HCT116 (cell line): Measurements from ENCODE around the gene GPI. TPM values are rescaled to one million over a fixed set of nuclear protein-coding genes. Genes with fewer than 3 reads are reported as not detected.
"Not testable (repeated sequence)": the region's sequence is repeated elsewhere in the genome, so short reads cannot be mapped to it uniquely, and the experiment has no call there.

Experiments used
- ATAC-seq: fragments of 200-7000 bp; cut with Tn5 transposase; 2 replicates; pipeline ENCODE4 v1.9.1; 2020; ENCODE audit warnings: mild to moderate bottlenecking, moderate library complexity
- BruUV-seq: library from RNA; stranded (reverse); fragments of 400-500 nt; replicated peaks from 2 replicates; lab custom pipeline; 2021; lab: Mats Ljungman, UMichigan
- CTCF ChIA-PET: fragments of 300-600 bp; sonication (Branson Sonifier 250); formaldehyde crosslinking; loops from one replicate; lab custom pipeline; 2021; ENCODE audit warnings: antibody characterized with exemption; lab: Charles Lee
- POLR2A ChIA-PET: fragments of 300-600, 350-600 bp; sonication (Branson Sonifier 250); formaldehyde crosslinking; loops from one replicate; lab custom pipeline; 2021; ENCODE audit warnings: antibody characterized with exemption; lab: Charles Lee
- RAD21 ChIA-PET, 2 experiments: fragments of 300-600 bp; sonication (Branson Sonifier 250); formaldehyde crosslinking; loops; one replicate each; lab custom pipeline; 2023; ENCODE audit warnings: low total read pairs in 2 of 2; ENCODE audit not compliant: uncharacterized antibody in 2 of 2, unreplicated experiment in 2 of 2, low non-redundant PET in 1 of 2; lab: Charles Lee
- DNase-seq: peaks from one replicate; pipeline ENCODE4 v3.0.0-alpha.2; 2010; ENCODE audit warnings: low read depth, low spot score
- H2AFZ ChIP-seq: fragments of 200-600 bp; shearing (Covaris generic), sonication (generic); 2 replicates; pipeline ENCODE4 v1.6.1; 2017; ENCODE audit warnings: low read depth, mixed run types, mixed read lengths, antibody characterized with exemption, low read length; ENCODE audit not compliant: poor library complexity, severe bottlenecking
- H3K27ac ChIP-seq: 2 replicates; pipeline ENCODE4 v1.5.1; 2012; ENCODE audit warnings: low read depth, low read length
- H3K27me3 ChIP-seq: fragments of 200-600 bp; sonication (generic); 2 replicates; pipeline ENCODE4 v1.6.1; 2016; ENCODE audit warnings: mixed run types, low read length, mixed read lengths; ENCODE audit not compliant: insufficient read depth
- H3K36me3 ChIP-seq, 2 experiments: fragments of 200-500 bp in 1 of 2; fragments of 200-600 bp in 1 of 2; sonication (Bioruptor generic) in 1 of 2; sonication (generic) in 1 of 2; 2 replicates each; pipeline versions ENCODE4 v1.5.1 to v1.6.1; 2014 to 2016; ENCODE audit warnings: low read length in 2 of 2, inconsistent platforms in 1 of 2, mixed read lengths in 1 of 2, mixed run types in 1 of 2; ENCODE audit not compliant: insufficient read depth in 2 of 2, control insufficient read depth in 1 of 2
- H3K4me1 ChIP-seq, 2 experiments: fragments of 200-600 bp in 1 of 2; sonication (generic) in 1 of 2; 2 replicates each; pipeline versions ENCODE4 v1.5.1 to v1.6.1; 2012 to 2017; ENCODE audit warnings: low read length in 2 of 2, inconsistent platforms in 1 of 2, mild to moderate bottlenecking in 1 of 2, mixed read lengths in 1 of 2, mixed run types in 1 of 2, moderate library complexity in 1 of 2; ENCODE audit not compliant: insufficient read depth in 2 of 2, control insufficient read depth in 1 of 2
- H3K4me2 ChIP-seq: fragments of 200-600 bp; sonication (generic); 2 replicates; pipeline ENCODE4 v1.6.1; 2017; ENCODE audit warnings: mixed run types, low read length, mixed read lengths
- H3K4me3 ChIP-seq, 2 experiments: fragments of 200-600 bp in 1 of 2; sonication (generic) in 1 of 2; replicated peaks in 1 of 2; 2 replicates each; pipeline ENCODE4 v1.5.1; 2011 to 2016; ENCODE audit warnings: low read length in 2 of 2, control low read depth in 1 of 2, low read depth in 1 of 2, mild to moderate bottlenecking in 1 of 2, mixed read lengths in 1 of 2, mixed run types in 1 of 2
- H3K79me2 ChIP-seq: fragments of 200-600 bp; sonication (generic); 2 replicates; pipeline ENCODE4 v1.6.1; 2017; ENCODE audit warnings: mild to moderate bottlenecking, mixed run types, low read length, moderate library complexity, mixed read lengths; ENCODE audit not compliant: insufficient read depth
- H3K9ac ChIP-seq: fragments of 200-600 bp; sonication (generic); 2 replicates; pipeline ENCODE4 v1.6.1; 2016; ENCODE audit warnings: low read length, mixed read lengths
- H3K9me2 ChIP-seq: fragments of 200-600 bp; sonication (generic), shearing (Covaris generic); 2 replicates; pipeline ENCODE4 v1.6.1; 2017; ENCODE audit warnings: mixed run types, mild to moderate bottlenecking, moderate library complexity; ENCODE audit not compliant: insufficient read depth
- H3K9me3 ChIP-seq, 2 experiments: fragments of 200-500 bp in 1 of 2; fragments of 200-600 bp in 1 of 2; sonication (Bioruptor generic) in 1 of 2; sonication (generic) in 1 of 2; 2 replicates each; pipeline ENCODE4 v1.6.1; 2014 to 2017; ENCODE audit warnings: low read length in 2 of 2, mixed read lengths in 2 of 2, inconsistent platforms in 1 of 2, low read depth in 1 of 2, mild to moderate bottlenecking in 1 of 2, mixed run types in 1 of 2, moderate library complexity in 1 of 2; ENCODE audit not compliant: control insufficient read depth in 1 of 2, insufficient read depth in 1 of 2
- H4K20me1 ChIP-seq: fragments of 200-600 bp; sonication (generic), shearing (Covaris generic); 2 replicates; pipeline ENCODE4 v1.6.1; 2017; ENCODE audit warnings: mixed run types, mild to moderate bottlenecking, moderate library complexity; ENCODE audit not compliant: insufficient read depth
- CBX3 ChIP-seq: IDR thresholded peaks from 2 replicates; pipeline ENCODE4 v1.6.1; 2012; ENCODE audit warnings: low read depth
- EZH2 ChIP-seq: fragments of 200-600 bp; sonication (generic); IDR thresholded peaks from 2 replicates; pipeline ENCODE4 v1.6.1; 2017; ENCODE audit warnings: antibody characterized with exemption, mixed run types
- EZH2phosphoT487 ChIP-seq: fragments of 200-600 bp; IDR thresholded peaks from 2 replicates; pipeline ENCODE4 v1.6.1; 2018; ENCODE audit warnings: antibody characterized with exemption, borderline replicate concordance
- FOSL1 ChIP-seq: IDR thresholded peaks from 2 replicates; pipeline ENCODE4 v1.6.1; 2012; ENCODE audit warnings: low read depth
- RAD21 ChIP-seq: IDR thresholded peaks from 2 replicates; pipeline ENCODE4 v1.6.1; 2012; ENCODE audit warnings: low read depth, mild to moderate bottlenecking
- SIN3A ChIP-seq: IDR thresholded peaks from 2 replicates; pipeline ENCODE4 v1.6.1; 2012; ENCODE audit warnings: low read depth
- ZNF274 ChIP-seq: fragments of 200-500 bp; sonication (Bioruptor generic); IDR thresholded peaks from 2 replicates; pipeline ENCODE4 v1.6.1; 2014; ENCODE audit warnings: mild to moderate bottlenecking, low read depth, low read length, inconsistent platforms
- intact Hi-C: fragments of 100-400 bp; cut with micrococcal nuclease; formaldehyde crosslinking; loops from 2 replicates; pipeline ENCODE4 v1.10.0; 2022
- total RNA-seq: library from RNA; stranded (reverse); gene quantifications from one replicate; pipeline ENCODE4 v1.2.1, GENCODE V29; 2021; ENCODE audit not compliant: unreplicated experiment
- TF ChIP-seq, protein P1 (sequence below): IDR thresholded peaks from 2 replicates; pipeline ENCODE4 v1.6.1; 2012; ENCODE audit warnings: low read depth
- TF ChIP-seq, protein P2 (sequence below): IDR thresholded peaks from 2 replicates; pipeline ENCODE4 v1.6.1; 2011; ENCODE audit warnings: mild to moderate bottlenecking, low read length, moderate library complexity; ENCODE audit not compliant: insufficient replicate concordance; ENCODE audit errors: extremely low read depth

GPI gene
- total RNA-seq, 1 experiment from 2014 or later: 787 TPM

DNA sequence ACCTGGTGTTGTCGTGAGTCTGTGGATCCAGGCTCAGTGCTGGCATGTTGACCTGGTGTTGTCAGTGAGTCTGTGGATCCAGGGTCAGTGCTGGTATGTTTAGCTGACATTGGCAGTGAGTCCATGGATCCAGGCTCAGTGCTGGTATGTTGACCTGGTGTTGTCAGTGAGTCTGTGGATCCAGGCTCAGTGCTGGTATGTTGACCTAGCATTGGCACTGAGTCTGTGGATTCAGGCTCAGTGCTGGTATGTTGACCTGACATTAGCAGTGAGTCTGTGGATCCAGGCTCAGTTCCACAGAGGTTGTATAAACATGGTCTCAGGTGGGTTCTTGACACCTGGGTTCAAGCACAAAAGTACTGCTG, 22.4 kb downstream of the GPI start (continued):
- TF ChIP-seq, protein P1, sequence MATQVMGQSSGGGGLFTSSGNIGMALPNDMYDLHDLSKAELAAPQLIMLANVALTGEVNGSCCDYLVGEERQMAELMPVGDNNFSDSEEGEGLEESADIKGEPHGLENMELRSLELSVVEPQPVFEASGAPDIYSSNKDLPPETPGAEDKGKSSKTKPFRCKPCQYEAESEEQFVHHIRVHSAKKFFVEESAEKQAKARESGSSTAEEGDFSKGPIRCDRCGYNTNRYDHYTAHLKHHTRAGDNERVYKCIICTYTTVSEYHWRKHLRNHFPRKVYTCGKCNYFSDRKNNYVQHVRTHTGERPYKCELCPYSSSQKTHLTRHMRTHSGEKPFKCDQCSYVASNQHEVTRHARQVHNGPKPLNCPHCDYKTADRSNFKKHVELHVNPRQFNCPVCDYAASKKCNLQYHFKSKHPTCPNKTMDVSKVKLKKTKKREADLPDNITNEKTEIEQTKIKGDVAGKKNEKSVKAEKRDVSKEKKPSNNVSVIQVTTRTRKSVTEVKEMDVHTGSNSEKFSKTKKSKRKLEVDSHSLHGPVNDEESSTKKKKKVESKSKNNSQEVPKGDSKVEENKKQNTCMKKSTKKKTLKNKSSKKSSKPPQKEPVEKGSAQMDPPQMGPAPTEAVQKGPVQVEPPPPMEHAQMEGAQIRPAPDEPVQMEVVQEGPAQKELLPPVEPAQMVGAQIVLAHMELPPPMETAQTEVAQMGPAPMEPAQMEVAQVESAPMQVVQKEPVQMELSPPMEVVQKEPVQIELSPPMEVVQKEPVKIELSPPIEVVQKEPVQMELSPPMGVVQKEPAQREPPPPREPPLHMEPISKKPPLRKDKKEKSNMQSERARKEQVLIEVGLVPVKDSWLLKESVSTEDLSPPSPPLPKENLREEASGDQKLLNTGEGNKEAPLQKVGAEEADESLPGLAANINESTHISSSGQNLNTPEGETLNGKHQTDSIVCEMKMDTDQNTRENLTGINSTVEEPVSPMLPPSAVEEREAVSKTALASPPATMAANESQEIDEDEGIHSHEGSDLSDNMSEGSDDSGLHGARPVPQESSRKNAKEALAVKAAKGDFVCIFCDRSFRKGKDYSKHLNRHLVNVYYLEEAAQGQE: no peak
- TF ChIP-seq CBX3: no peak
- TF ChIP-seq SIN3A: no peak
- TF ChIP-seq EZH2phosphoT487: no peak

DNA sequence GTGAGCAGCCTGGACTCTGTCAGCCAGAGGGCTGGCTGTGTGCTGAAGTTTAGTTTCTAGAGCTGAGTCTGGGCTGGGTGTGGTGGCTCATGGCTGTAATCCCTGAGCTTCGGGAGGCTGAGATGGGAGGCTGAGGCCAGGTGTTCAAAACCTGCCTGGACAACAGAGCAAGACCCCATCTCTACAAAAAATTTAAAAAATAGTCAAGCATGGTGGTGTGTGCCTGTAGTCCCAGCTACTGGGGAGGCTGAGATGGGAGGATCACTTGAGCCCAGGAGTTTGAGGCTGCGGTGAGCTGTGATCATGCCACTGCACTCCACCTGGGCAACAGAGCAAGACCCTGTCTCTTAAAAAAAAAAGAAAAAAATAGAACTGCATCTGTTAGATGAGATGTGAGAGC, 23.7 kb downstream of the GPI start:
- ATAC-seq, H2AFZ ChIP-seq, CTCF ChIA-PET, H3K27ac ChIP-seq, H3K9ac ChIP-seq, DNase-seq, H3K9me3 ChIP-seq, H3K4me1 ChIP-seq, POLR2A ChIA-PET, H4K20me1 ChIP-seq, H3K4me3 ChIP-seq, intact Hi-C loops, H3K27me3 ChIP-seq, BruUV-seq, H3K4me2 ChIP-seq, RAD21 ChIA-PET, H3K9me2 ChIP-seq: not testable (repeated sequence)
- H3K79me2 ChIP-seq: peaks cover 70% of the 10 kb centered on the region
- peaks cover 72 to 89% of the 10 kb centered on the region in 2 experiments for H3K36me3 ChIP-seq

DNA sequence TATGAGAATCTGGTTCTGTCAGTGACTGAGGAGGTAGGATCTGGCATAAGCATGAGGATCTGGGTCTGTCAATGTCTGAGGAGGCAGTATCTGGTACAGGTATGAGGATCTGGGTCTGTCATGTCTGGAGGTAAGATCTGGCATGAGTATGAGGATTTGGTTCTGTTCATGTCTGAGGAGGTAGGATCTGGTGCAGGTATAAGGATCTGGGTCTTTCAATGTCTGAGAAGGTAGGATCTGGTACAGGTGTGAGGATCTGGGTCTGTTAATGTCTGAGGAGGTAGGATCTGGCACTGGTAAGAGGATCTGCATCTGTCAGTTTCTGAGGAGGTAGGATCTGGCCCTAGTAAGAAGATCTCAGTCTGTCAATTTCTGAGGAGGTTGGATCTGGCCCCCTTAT, 26.8 kb downstream of the GPI start:
- no peaks in the 10 kb centered on the region for H3K27me3 ChIP-seq
- DNase-seq (no peak), ATAC-seq (no peak; the same call in 1 of the 2 replicates)
- H3K4me1 ChIP-seq: no peaks in the 10 kb centered on the region
- no peaks in the 10 kb centered on the region for H3K9me2 ChIP-seq
- H3K79me2 ChIP-seq: peaks cover 52% of the 10 kb centered on the region
- H3K27ac ChIP-seq: no peak overlapping the region
- H3K9ac ChIP-seq: no peak overlapping the region
- no peaks in the 10 kb centered on the region for H4K20me1 ChIP-seq
- no peak overlapping the region for H3K4me3 ChIP-seq
- no peak overlapping the region for H2AFZ ChIP-seq
- peaks cover 68 to 90% of the 10 kb centered on the region in 2 experiments for H3K36me3 ChIP-seq
- intact Hi-C loops: no loop called here
- BruUV-seq: no TSS peak
- H3K4me2 ChIP-seq: no peak overlapping the region
- TF ChIP-seq ZNF274: no peak
- TF ChIP-seq, protein P2, sequence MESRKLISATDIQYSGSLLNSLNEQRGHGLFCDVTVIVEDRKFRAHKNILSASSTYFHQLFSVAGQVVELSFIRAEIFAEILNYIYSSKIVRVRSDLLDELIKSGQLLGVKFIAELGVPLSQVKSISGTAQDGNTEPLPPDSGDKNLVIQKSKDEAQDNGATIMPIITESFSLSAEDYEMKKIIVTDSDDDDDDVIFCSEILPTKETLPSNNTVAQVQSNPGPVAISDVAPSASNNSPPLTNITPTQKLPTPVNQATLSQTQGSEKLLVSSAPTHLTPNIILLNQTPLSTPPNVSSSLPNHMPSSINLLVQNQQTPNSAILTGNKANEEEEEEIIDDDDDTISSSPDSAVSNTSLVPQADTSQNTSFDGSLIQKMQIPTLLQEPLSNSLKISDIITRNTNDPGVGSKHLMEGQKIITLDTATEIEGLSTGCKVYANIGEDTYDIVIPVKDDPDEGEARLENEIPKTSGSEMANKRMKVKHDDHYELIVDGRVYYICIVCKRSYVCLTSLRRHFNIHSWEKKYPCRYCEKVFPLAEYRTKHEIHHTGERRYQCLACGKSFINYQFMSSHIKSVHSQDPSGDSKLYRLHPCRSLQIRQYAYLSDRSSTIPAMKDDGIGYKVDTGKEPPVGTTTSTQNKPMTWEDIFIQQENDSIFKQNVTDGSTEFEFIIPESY: no peak
- no peak for TF ChIP-seq RAD21
- TF ChIP-seq EZH2: no peak
- TF ChIP-seq FOSL1: no peak
- TF ChIP-seq, protein P1: no peak
- ChIA-PET RAD21 (no interaction called here), POLR2A (no interaction called here), CTCF (no interaction called here)
- H3K9me3 ChIP-seq: no peaks in the 10 kb centered on the region
